Thoracic aorta (tissue), 2 donors: ENCODE results near the gene MAU2. TPM values are rescaled to one million over a fixed set of nuclear protein-coding genes. Genes with fewer than 3 reads are reported as not detected.
"Not testable (repeated sequence)": the region's sequence is repeated elsewhere in the genome, so short reads cannot be mapped to it uniquely, and the experiment has no call there.

Experiments
- ATAC-seq: fragments of 150-250 bp; one replicate; pipeline ENCODE4 v1.8.0; 2017; ENCODE audit warnings: low read depth; ENCODE audit not compliant: insufficient number of reproducible peaks, low FRiP score
- DNase-seq: peaks from one replicate; pipeline ENCODE4 v3.0.0-alpha.2; 2020; ENCODE audit warnings: low spot score
- H3K27ac ChIP-seq, 2 donors: fragments of 200-600 bp; sonication (generic); 1 replicate in 1 of 2; 2 replicates in 1 of 2; pipeline ENCODE4 v1.5.1; 2016; ENCODE audit warnings: mild to moderate bottlenecking in 2 of 2, moderate library complexity in 2 of 2
- H3K27me3 ChIP-seq: fragments of 200-600 bp; sonication (generic); replicated peaks from 2 replicates; pipeline ENCODE4 v1.6.0; 2016; ENCODE audit warnings: mild to moderate bottlenecking; ENCODE audit not compliant: insufficient read depth
- H3K36me3 ChIP-seq: fragments of 200-600 bp; sonication (generic); one replicate; pipeline ENCODE4 v1.5.1; 2016
- H3K4me1 ChIP-seq, 2 donors: fragments of 200-600 bp; sonication (generic); 1 replicate in 1 of 2; 2 replicates in 1 of 2; pipeline versions ENCODE4 v1.5.1 to v1.6.0; 2016; ENCODE audit warnings: low read depth in 2 of 2, mild to moderate bottlenecking in 1 of 2; ENCODE audit not compliant: control insufficient read depth in 1 of 2
- H3K4me3 ChIP-seq: fragments of 200-600 bp; sonication (generic); 2 replicates; pipeline ENCODE4 v1.5.1; 2016; ENCODE audit warnings: mild to moderate bottlenecking
- H3K9me3 ChIP-seq: fragments of 200-600 bp; sonication (generic); 2 replicates; pipeline ENCODE4 v1.5.1; 2016
- CTCF ChIP-seq: fragments of 200-600 bp; sonication (generic); IDR thresholded peaks from one replicate; pipeline ENCODE4 v1.5.1; 2019; ENCODE audit warnings: antibody characterized with exemption
- total RNA-seq, 2 donors: library from RNA; depleted of rRNA; stranded (reverse); fragments of >200 nt; gene quantifications; one replicate each; pipeline versions ENCODE4 v1.1.0 to v1.2.3, GENCODE V29; 2016

MAU2 gene
- total RNA-seq, 2 donors from 2014 or later, result 93.9 to 119 TPM

- peak overlapping the region; percentile 59 to 79 for H3K27ac ChIP-seq
- TF ChIP-seq CTCF, result no peak
- H3K9me3 ChIP-seq, result no peaks in the 10 kb centered on the region
- H3K4me1 ChIP-seq, result peaks cover 24 to 68% of the 10 kb centered on the region in 2 donors
- no peak for DNase-seq
- H3K4me3 ChIP-seq, result peak overlapping the region; percentile 34
- no peaks in the 10 kb centered on the region for H3K27me3 ChIP-seq
- H3K36me3 ChIP-seq, result no peaks in the 10 kb centered on the region
- no peak for ATAC-seq
Measured at GRCh38 chr19:19388568-19389555, 68.2 kb downstream of the MAU2 start.

GRCh38 chr19:19389683-19390082 lies 69.1 kb downstream of the MAU2 start:
- H3K36me3 ChIP-seq, H3K27me3 ChIP-seq, H3K4me3 ChIP-seq, DNase-seq, ATAC-seq, H3K9me3 ChIP-seq: not testable (repeated sequence)
- peak overlapping the region; percentile 59 to 79 for H3K27ac ChIP-seq
- H3K4me1 ChIP-seq, result peaks cover 20 to 61% of the 10 kb centered on the region in 2 donors

GRCh38 chr19:19394333-19394732 lies 73.7 kb downstream of the MAU2 start:
- H3K27ac ChIP-seq, H3K4me3 ChIP-seq, ATAC-seq, H3K36me3 ChIP-seq, H3K27me3 ChIP-seq, H3K9me3 ChIP-seq, DNase-seq: not testable (repeated sequence)
- peaks cover 4 to 38% of the 10 kb centered on the region in 2 donors for H3K4me1 ChIP-seq

GRCh38 chr19:19399733-19400433 lies 79.3 kb downstream of the MAU2 start:
- peaks cover 24 to 51% of the 10 kb centered on the region in 2 donors for H3K4me1 ChIP-seq
- no peaks in the 10 kb centered on the region for H3K27me3 ChIP-seq
- H3K36me3 ChIP-seq, result no peaks in the 10 kb centered on the region
- no peak for TF ChIP-seq CTCF
- H3K4me3 ChIP-seq, result peak overlapping the region; percentile 37
- H3K27ac ChIP-seq, result peak overlapping the region; percentile 58 to 73
- ATAC-seq (no peak), DNase-seq (no peak)
- no peaks in the 10 kb centered on the region for H3K9me3 ChIP-seq

GRCh38 chr19:19402656-19403372 lies 82.2 kb downstream of the MAU2 start:
- peak overlapping the region; percentile 45 to 55 for H3K27ac ChIP-seq
- H3K36me3 ChIP-seq, result no peaks in the 10 kb centered on the region
- H3K4me3 ChIP-seq, result no peak overlapping the region
- H3K4me1 ChIP-seq, result peaks cover 32 to 58% of the 10 kb centered on the region in 2 donors
- TF ChIP-seq CTCF, result no peak
- ATAC-seq (no peak), DNase-seq (no peak)
- H3K9me3 ChIP-seq, result no peaks in the 10 kb centered on the region
- H3K27me3 ChIP-seq, result no peaks in the 10 kb centered on the region
